ENCODE data around the gene NSRP1.

DNA sequence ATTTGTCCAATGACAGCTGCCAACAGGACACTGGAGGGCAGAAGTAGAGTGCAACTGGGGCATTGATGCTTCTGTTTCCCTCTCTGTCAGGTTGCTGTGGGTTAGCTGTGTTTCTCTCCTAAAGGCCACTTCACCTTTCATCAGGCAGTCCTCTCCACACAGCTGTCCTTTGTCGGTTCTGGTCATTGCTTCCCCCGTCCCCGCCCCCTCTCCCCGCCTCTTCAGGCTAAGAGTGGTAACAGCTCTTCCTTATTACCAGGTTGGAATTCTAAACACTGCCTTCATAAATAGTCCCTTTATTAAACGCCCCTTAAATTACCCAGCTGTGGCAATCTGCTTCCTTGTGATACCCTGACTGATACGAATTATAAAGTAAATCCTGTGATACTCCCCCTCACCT lies 31.8 kb upstream of the NSRP1 start:
- no peak for TF ChIP-seq POLR2A (IDR thresholded peaks at IDR 0.05; ENCODE audit: extremely low read depth, insufficient read length)
- TF ChIP-seq, protein P1, sequence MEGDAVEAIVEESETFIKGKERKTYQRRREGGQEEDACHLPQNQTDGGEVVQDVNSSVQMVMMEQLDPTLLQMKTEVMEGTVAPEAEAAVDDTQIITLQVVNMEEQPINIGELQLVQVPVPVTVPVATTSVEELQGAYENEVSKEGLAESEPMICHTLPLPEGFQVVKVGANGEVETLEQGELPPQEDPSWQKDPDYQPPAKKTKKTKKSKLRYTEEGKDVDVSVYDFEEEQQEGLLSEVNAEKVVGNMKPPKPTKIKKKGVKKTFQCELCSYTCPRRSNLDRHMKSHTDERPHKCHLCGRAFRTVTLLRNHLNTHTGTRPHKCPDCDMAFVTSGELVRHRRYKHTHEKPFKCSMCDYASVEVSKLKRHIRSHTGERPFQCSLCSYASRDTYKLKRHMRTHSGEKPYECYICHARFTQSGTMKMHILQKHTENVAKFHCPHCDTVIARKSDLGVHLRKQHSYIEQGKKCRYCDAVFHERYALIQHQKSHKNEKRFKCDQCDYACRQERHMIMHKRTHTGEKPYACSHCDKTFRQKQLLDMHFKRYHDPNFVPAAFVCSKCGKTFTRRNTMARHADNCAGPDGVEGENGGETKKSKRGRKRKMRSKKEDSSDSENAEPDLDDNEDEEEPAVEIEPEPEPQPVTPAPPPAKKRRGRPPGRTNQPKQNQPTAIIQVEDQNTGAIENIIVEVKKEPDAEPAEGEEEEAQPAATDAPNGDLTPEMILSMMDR (IDR thresholded peaks at IDR 0.05; ENCODE audit: low read depth, low read length): no peak
